NCI-H187 (cell line): ENCODE results near the gene GUCA1A.
"Not testable (repeated sequence)": the region's sequence is repeated elsewhere in the genome, so short reads cannot be mapped to it uniquely, and the experiment has no call there.

Experiments used
- DNase-seq, 2 experiments: peaks; one replicate each; lab custom pipeline; 2025; lab: John Stamatoyannopoulos, UW

The GUCA1A gene

GRCh38 chr6:42147138-42147562 lies 26.0 kb upstream of the GUCA1A start:
- DNase-seq: no peak

- no peak for DNase-seq
Measured at GRCh38 chr6:42148058-42148457, 25.1 kb upstream of the GUCA1A start.

GRCh38 chr6:42150254-42150653 lies 22.9 kb upstream of the GUCA1A start:
- no peak for DNase-seq

GRCh38 chr6:42152024-42152423 lies 21.1 kb upstream of the GUCA1A start:
- DNase-seq: no peak

- not testable (repeated sequence) for DNase-seq
Measured at GRCh38 chr6:42152528-42153213, 20.5 kb upstream of the GUCA1A start.

GRCh38 chr6:42153921-42154320 lies 19.2 kb upstream of the GUCA1A start:
- DNase-seq: no peak

- DNase-seq: no peak
Measured at GRCh38 chr6:42154461-42155209, 18.5 kb upstream of the GUCA1A start.

GRCh38 chr6:42155293-42155692 lies 17.9 kb upstream of the GUCA1A start:
- DNase-seq: no peak

GRCh38 chr6:42156638-42157037 lies 16.5 kb upstream of the GUCA1A start:
- no peak for DNase-seq

- no peak for DNase-seq
Measured at GRCh38 chr6:42158011-42158410, 15.2 kb upstream of the GUCA1A start.

GRCh38 chr6:42158631-42159030 lies 14.5 kb upstream of the GUCA1A start:
- no peak for DNase-seq

- DNase-seq: no peak
Measured at GRCh38 chr6:42159431-42160024, 13.6 kb upstream of the GUCA1A start.

- no peak for DNase-seq
Measured at GRCh38 chr6:42162384-42162783, 10.8 kb upstream of the GUCA1A start.

- DNase-seq: no peak
Measured at GRCh38 chr6:42162812-42163211, 10.4 kb upstream of the GUCA1A start.

GRCh38 chr6:42163981-42164380 lies 9.2 kb upstream of the GUCA1A start:
- DNase-seq: no peak

- DNase-seq: no peak
Measured at GRCh38 chr6:42165016-42165415, 8.1 kb upstream of the GUCA1A start.

- DNase-seq: peak; percentile 11 to 35
Measured at GRCh38 chr6:42166444-42167141, 6.6 kb upstream of the GUCA1A start.

- no peak for DNase-seq
Measured at GRCh38 chr6:42168650-42169049, 4.5 kb upstream of the GUCA1A start.

GRCh38 chr6:42169780-42170179 lies 3.4 kb upstream of the GUCA1A start:
- DNase-seq: not testable (repeated sequence)

- DNase-seq: no peak
Measured at GRCh38 chr6:42171813-42172581, 1.2 kb upstream of the GUCA1A start.

GRCh38 chr6:42175860-42176259 lies 2.7 kb downstream of the GUCA1A start:
- DNase-seq: no peak

- DNase-seq: no peak
Measured at GRCh38 chr6:42176981-42177380, 3.8 kb downstream of the GUCA1A start.
